ENCODE results near the gene LRP11. TPM values are rescaled to one million over a fixed set of nuclear protein-coding genes. Genes with fewer than 3 reads are reported as not detected.

The LRP11 gene
- total RNA-seq, 1 donor from 2014 or later = 59.6 TPM

DNA sequence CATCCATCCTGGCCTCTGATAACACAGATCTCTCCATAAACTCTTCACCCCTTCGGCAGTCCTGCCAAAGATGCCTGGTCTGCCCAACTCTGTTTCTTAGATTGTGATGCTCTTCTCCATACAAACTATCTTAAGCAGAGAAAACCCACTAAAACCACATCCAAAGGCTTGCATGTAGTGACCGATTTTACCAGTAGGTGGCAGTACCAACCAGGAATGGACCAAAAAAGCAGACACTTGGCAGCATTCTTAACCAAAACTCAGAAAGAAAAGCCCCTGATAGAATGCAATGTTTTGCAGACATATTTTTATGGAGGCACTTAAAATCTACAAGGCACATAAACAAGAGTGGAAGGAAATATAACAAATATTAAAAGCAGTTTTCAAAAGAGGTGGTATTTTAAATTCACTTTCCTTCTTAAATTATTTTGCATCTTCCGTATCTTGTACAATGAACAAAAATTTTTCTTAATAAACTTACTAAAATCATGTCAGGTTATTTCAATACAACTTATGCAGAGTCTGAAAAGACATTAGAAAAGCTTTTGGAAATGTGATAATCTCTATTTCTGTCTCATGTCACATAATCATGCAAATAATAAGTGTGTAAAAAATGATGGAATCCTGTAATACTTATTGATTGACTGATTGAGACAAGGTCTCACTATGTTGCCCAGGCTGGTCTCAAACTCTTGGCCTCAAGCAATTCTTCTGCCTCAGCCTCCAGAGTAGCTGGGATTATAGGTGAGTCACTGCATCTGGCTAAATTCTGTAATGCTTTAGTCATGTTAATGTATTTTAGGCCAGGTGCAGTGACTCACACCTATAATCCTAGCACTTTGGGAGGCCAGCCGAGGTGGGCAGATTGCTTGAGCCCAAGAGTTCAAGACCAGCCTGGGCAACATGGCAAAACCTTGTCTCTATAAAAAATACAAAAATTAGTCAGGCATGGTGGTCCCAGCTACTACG lies 29.4 kb downstream of the LRP11 start:
- peaks cover 18% of the 10 kb centered on the region for H3K4me1 Mint-ChIP-seq (ENCODE audit: unreplicated experiment)
- TF ChIP-seq, protein P1, sequence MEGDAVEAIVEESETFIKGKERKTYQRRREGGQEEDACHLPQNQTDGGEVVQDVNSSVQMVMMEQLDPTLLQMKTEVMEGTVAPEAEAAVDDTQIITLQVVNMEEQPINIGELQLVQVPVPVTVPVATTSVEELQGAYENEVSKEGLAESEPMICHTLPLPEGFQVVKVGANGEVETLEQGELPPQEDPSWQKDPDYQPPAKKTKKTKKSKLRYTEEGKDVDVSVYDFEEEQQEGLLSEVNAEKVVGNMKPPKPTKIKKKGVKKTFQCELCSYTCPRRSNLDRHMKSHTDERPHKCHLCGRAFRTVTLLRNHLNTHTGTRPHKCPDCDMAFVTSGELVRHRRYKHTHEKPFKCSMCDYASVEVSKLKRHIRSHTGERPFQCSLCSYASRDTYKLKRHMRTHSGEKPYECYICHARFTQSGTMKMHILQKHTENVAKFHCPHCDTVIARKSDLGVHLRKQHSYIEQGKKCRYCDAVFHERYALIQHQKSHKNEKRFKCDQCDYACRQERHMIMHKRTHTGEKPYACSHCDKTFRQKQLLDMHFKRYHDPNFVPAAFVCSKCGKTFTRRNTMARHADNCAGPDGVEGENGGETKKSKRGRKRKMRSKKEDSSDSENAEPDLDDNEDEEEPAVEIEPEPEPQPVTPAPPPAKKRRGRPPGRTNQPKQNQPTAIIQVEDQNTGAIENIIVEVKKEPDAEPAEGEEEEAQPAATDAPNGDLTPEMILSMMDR (IDR thresholded peaks at IDR 0.05) = peak; percentile 93
- no peak overlapping the region for H3K4me3 Mint-ChIP-seq (ENCODE audit: unreplicated experiment)
- H3K36me3 Mint-ChIP-seq (ENCODE audit: unreplicated experiment) = peaks cover 15% of the 10 kb centered on the region
- DNase-seq (ENCODE audit: extremely low spot score, unreplicated experiment) = no peak
- H3K9me3 Mint-ChIP-seq (ENCODE audit: unreplicated experiment) = no peaks in the 10 kb centered on the region
- H3K27ac Mint-ChIP-seq (ENCODE audit: unreplicated experiment) = no peak overlapping the region
- H3K27me3 Mint-ChIP-seq (ENCODE audit: unreplicated experiment) = no peaks in the 10 kb centered on the region

DNA sequence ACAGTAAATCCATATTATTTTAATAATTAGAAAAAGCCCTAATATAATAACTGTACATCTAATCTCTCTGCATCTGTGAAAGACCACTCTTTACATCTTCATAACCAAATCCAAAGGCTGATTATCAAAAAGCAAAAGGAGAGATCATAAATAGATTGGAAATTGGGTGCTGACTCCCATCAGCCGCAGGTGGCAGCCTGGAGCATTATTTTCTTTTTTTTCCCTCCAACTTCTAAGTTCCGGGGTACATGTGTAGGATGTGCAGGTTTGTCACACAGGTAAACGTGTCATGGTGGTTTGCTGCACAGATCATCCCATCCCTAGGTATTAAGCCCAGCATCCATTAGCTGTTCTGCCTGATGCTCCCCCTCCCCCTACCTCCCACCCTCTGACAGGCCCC lies 30.5 kb downstream of the LRP11 start:
- Mint-ChIP-seq H3K9me3 (ENCODE audit: unreplicated experiment) (no peaks in the 10 kb centered on the region), H3K4me1 (ENCODE audit: unreplicated experiment) (peaks cover 18% of the 10 kb centered on the region), H3K27me3 (ENCODE audit: unreplicated experiment) (no peaks in the 10 kb centered on the region)

DNA sequence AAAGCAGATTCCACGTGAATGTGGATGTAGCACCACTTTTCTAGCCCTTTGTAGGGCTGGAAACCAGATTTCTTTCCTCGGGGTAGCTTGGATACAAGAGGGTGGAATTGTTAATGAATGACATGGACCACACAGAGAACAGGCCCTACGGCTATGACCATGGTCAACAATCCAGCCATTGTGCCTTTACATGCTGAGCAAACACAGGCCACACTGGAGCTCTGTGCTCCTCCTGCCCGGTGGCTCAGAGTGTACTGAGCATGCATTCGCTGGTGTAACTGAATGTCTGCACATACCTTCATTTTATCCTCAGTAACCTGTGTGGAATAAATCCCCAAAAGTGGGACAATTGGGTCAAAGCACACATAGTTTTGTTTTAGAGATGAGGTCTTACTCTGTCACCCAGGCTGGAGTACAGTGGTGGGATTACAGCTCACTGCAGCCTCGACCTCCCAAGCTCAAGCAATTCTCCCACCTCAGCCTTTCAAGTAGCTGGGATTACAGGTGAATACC lies 32.8 kb downstream of the LRP11 start:
- Mint-ChIP-seq H3K36me3 (ENCODE audit: unreplicated experiment) (peaks cover 10% of the 10 kb centered on the region), H3K27ac (ENCODE audit: unreplicated experiment) (peak overlapping the region; percentile 94), H3K9me3 (ENCODE audit: unreplicated experiment) (no peaks in the 10 kb centered on the region), H3K4me1 (ENCODE audit: unreplicated experiment) (peaks cover 18% of the 10 kb centered on the region), H3K4me3 (ENCODE audit: unreplicated experiment) (peak overlapping the region; percentile 74), H3K27me3 (ENCODE audit: unreplicated experiment) (no peaks in the 10 kb centered on the region)
- TF ChIP-seq, protein P1 (IDR thresholded peaks at IDR 0.05) = no peak
- DNase-seq (ENCODE audit: extremely low spot score, unreplicated experiment) = no peak

More for the DNA sequence above, 30.5 kb downstream of the LRP11 start:
- no peak for DNase-seq (ENCODE audit: extremely low spot score, unreplicated experiment)
- Mint-ChIP-seq H3K27ac (ENCODE audit: unreplicated experiment) (no peak overlapping the region), H3K4me3 (ENCODE audit: unreplicated experiment) (no peak overlapping the region), H3K36me3 (ENCODE audit: unreplicated experiment) (peaks cover 13% of the 10 kb centered on the region)
- TF ChIP-seq, protein P1 (IDR thresholded peaks at IDR 0.05) = no peak

DNA sequence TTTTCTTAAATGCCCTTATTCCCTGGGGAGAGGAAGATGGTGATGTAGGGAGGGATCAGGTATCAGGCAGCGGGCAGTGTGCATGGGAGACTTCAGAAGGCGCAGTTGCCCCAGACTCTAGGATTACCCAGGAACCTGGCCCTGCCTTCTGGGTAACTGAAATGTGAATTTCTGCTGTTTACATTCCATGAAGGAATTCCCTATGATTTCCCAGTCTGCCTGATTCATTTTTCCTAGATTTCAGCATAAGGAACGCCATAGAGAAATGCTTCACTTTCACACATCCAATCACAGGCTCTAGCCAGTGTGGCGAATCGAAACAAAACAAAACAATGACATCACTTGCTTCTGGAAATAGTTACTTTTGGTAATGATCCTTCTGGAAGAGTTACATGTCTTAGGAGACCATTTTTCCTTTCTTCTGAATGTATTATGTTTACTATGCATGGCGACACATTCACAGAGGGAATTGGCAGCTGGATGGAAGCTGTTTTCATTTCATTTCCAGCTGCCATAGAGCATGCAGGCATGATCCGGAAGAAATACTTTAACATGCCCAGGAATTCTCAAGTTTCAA lies 33.3 kb downstream of the LRP11 start:
- H3K4me3 Mint-ChIP-seq (ENCODE audit: unreplicated experiment) = peak overlapping the region; percentile 74
- DNase-seq (ENCODE audit: extremely low spot score, unreplicated experiment) = no peak

More for the DNA sequence above, 33.3 kb downstream of the LRP11 start:
- peak overlapping the region; percentile 94 for H3K27ac Mint-ChIP-seq (ENCODE audit: unreplicated experiment)
- H3K27me3 Mint-ChIP-seq (ENCODE audit: unreplicated experiment) = no peaks in the 10 kb centered on the region
- TF ChIP-seq, protein P1 (IDR thresholded peaks at IDR 0.05) = no peak
- peaks cover 7% of the 10 kb centered on the region for H3K36me3 Mint-ChIP-seq (ENCODE audit: unreplicated experiment)
- H3K4me1 Mint-ChIP-seq (ENCODE audit: unreplicated experiment) = peaks cover 18% of the 10 kb centered on the region
- no peaks in the 10 kb centered on the region for H3K9me3 Mint-ChIP-seq (ENCODE audit: unreplicated experiment)

Measured in osteocyte (in vitro differentiated cells).